Activated CD4-positive, alpha-beta T cell treated with anti-CD3 and anti-CD28 coated beads for 4 hours (primary cell): Measurements from ENCODE around the gene TEDC1.

Experiments used
- DNase-seq, 2 donors: peaks; one replicate each; pipeline ENCODE4 v3.0.0-alpha.2; 2020

Gene TEDC1

GRCh38 chr14:105497671-105498429 is 6.8 kb downstream of the TEDC1 start:
- DNase-seq: no peak

- no peak for DNase-seq
These were observed 7.6 kb downstream of the TEDC1 start for GRCh38 chr14:105498430-105499255.

- no peak for DNase-seq
These were observed 8.4 kb downstream of the TEDC1 start for GRCh38 chr14:105499256-105500035.

GRCh38 chr14:105500036-105500725 is 9.1 kb downstream of the TEDC1 start:
- no peak for DNase-seq

GRCh38 chr14:105500726-105501101 is 9.7 kb downstream of the TEDC1 start:
- DNase-seq: no peak

GRCh38 chr14:105501504-105502291 is 10.7 kb downstream of the TEDC1 start:
- no peak for DNase-seq

- no peak for DNase-seq
These were observed 11.6 kb downstream of the TEDC1 start for GRCh38 chr14:105502446-105503295.

GRCh38 chr14:105503296-105503640 is 12.2 kb downstream of the TEDC1 start:
- no peak for DNase-seq

- DNase-seq: no peak
These were observed 13.1 kb downstream of the TEDC1 start for GRCh38 chr14:105503935-105504692.

- no peak for DNase-seq
These were observed 14.1 kb downstream of the TEDC1 start for GRCh38 chr14:105505101-105505500.

GRCh38 chr14:105507247-105507646 is 16.2 kb downstream of the TEDC1 start:
- no peak for DNase-seq

GRCh38 chr14:105508069-105508468 is 17.0 kb downstream of the TEDC1 start:
- DNase-seq: no peak

GRCh38 chr14:105508601-105509000 is 17.6 kb downstream of the TEDC1 start:
- no peak for DNase-seq

GRCh38 chr14:105517096-105517495 is 26.1 kb downstream of the TEDC1 start:
- no peak for DNase-seq

GRCh38 chr14:105519946-105520698 is 29.1 kb downstream of the TEDC1 start:
- no peak for DNase-seq

GRCh38 chr14:105525326-105525725 is 34.3 kb downstream of the TEDC1 start:
- DNase-seq: no peak

GRCh38 chr14:105525861-105526775 is 35.1 kb downstream of the TEDC1 start, which contains the start of gene TMEM121:
Gene TMEM121, plus strand, starts transcription at chr14:105526583. Its CDS starts 2,252 bp downstream, at chr14:105528835.
- DNase-seq: peak; percentile 10 to 20

- DNase-seq: no peak
These were observed 35.8 kb downstream of the TEDC1 start for GRCh38 chr14:105526776-105527380.
